Liver (tissue), 9 donors: ENCODE data around the gene VEGFC. TPM values are rescaled to one million over a fixed set of nuclear protein-coding genes. Genes with fewer than 3 reads are reported as not detected.

Experiments used
- DNase-seq: peaks from one replicate; pipeline ENCODE4 v3.0.0-alpha.2; 2017; ENCODE audit warnings: low spot score
- H3K27ac ChIP-seq, 2 donors: one replicate each; pipeline ENCODE4 v1.7.0; 2013; ENCODE audit warnings: inconsistent platforms in 2 of 2, low read length in 2 of 2, control low read depth in 1 of 2, low read depth in 1 of 2, mild to moderate bottlenecking in 1 of 2
- H3K27me3 ChIP-seq, 4 donors: one replicate each; pipeline versions ENCODE4 v1.6.1 to v1.7.0; 2013; ENCODE audit warnings: low read length in 3 of 4, inconsistent platforms in 1 of 4, mild to moderate bottlenecking in 1 of 4, moderate library complexity in 1 of 4; ENCODE audit not compliant: control insufficient read depth in 4 of 4, insufficient read depth in 4 of 4
- H3K36me3 ChIP-seq, 4 donors: one replicate each; pipeline versions ENCODE4 v1.6.1 to v1.7.0; 2013; ENCODE audit warnings: low read length in 3 of 4, mild to moderate bottlenecking in 3 of 4, low read depth in 1 of 4, moderate library complexity in 1 of 4; ENCODE audit not compliant: control insufficient read depth in 4 of 4, insufficient read depth in 3 of 4
- H3K4me1 ChIP-seq, 4 donors: one replicate each; pipeline versions ENCODE4 v1.6.1 to v1.7.0; 2013; ENCODE audit warnings: low read length in 3 of 4, mild to moderate bottlenecking in 3 of 4, moderate library complexity in 1 of 4; ENCODE audit not compliant: control insufficient read depth in 4 of 4, insufficient read depth in 4 of 4
- H3K4me3 ChIP-seq, 3 donors: one replicate each; pipeline versions ENCODE4 v1.6.1 to v1.7.0; 2013; ENCODE audit warnings: low read length in 3 of 3, control low read depth in 1 of 3, low read depth in 1 of 3, mild to moderate bottlenecking in 1 of 3
- H3K9ac ChIP-seq, 2 donors: one replicate each; pipeline ENCODE4 v1.7.0; 2013; ENCODE audit warnings: low read length in 2 of 2, mild to moderate bottlenecking in 2 of 2, moderate library complexity in 2 of 2, control low read depth in 1 of 2, low read depth in 1 of 2
- H3K9me3 ChIP-seq, 4 donors: one replicate each; pipeline versions ENCODE4 v1.6.1 to v1.7.0; 2013; ENCODE audit warnings: low read length in 3 of 4; ENCODE audit not compliant: control insufficient read depth in 4 of 4
- ATF3 ChIP-seq: IDR thresholded peaks from 2 replicates; pipeline ENCODE4 v1.6.1; 2016; ENCODE audit warnings: antibody characterized with exemption
- EGR1 ChIP-seq, 2 donors: IDR thresholded peaks; 2 replicates each; pipeline ENCODE4 v1.6.1; 2016 to 2018; ENCODE audit warnings: antibody characterized with exemption in 2 of 2, low read depth in 2 of 2
- FOXA1 ChIP-seq: IDR thresholded peaks from 2 replicates; pipeline ENCODE4 v1.6.1; 2016; ENCODE audit warnings: antibody characterized with exemption
- FOXA2 ChIP-seq: IDR thresholded peaks from 2 replicates; pipeline ENCODE4 v1.6.1; 2016; ENCODE audit warnings: antibody characterized with exemption
- GABPA ChIP-seq, 2 donors: IDR thresholded peaks in 1 of 2; conservative IDR thresholded peaks in 1 of 2; 2 replicates each; pipeline ENCODE4 v1.6.1; 2016; ENCODE audit warnings: antibody characterized with exemption in 2 of 2, mild to moderate bottlenecking in 1 of 2, moderate library complexity in 1 of 2
- HNF4A ChIP-seq, 2 donors: conservative IDR thresholded peaks; 2 replicates each; pipeline ENCODE4 v1.6.1; 2016; ENCODE audit warnings: antibody characterized with exemption in 2 of 2, mild to moderate bottlenecking in 2 of 2
- HNF4G ChIP-seq: IDR thresholded peaks from 2 replicates; pipeline ENCODE4 v1.6.1; 2016; ENCODE audit warnings: antibody characterized with exemption
- RAD21 ChIP-seq, 2 donors: IDR thresholded peaks; 2 replicates each; pipeline ENCODE4 v1.6.1; 2016; ENCODE audit warnings: antibody characterized with exemption in 2 of 2, mild to moderate bottlenecking in 2 of 2
- REST ChIP-seq: IDR thresholded peaks from 2 replicates; pipeline ENCODE4 v1.6.1; 2016; ENCODE audit warnings: antibody characterized with exemption, mild to moderate bottlenecking
- RXRA ChIP-seq, 2 donors: IDR thresholded peaks; 2 replicates each; pipeline ENCODE4 v1.6.1; 2017 to 2018; ENCODE audit warnings: antibody characterized with exemption in 2 of 2, mild to moderate bottlenecking in 1 of 2
- SP1 ChIP-seq: IDR thresholded peaks from 2 replicates; pipeline ENCODE4 v1.6.1; 2018; ENCODE audit warnings: antibody characterized with exemption, mild to moderate bottlenecking
- TAF1 ChIP-seq: conservative IDR thresholded peaks from 2 replicates; pipeline ENCODE4 v1.6.1; 2016; ENCODE audit warnings: antibody characterized with exemption, mild to moderate bottlenecking
- WGBS: extraction: QIAGEN DNeasy Blood & Tissue Kit; methylation state at CpG from one replicate; pipeline ENCODE4 v1.1.7; 2013; 5-methylcytosine and 5-hydroxymethylcytosine counted together
- polyA plus RNA-seq, 2 donors: library from polyadenylated mRNA; stranded (reverse) in 1 of 2; unstranded in 1 of 2; fragments of 200-250 nt in 1 of 2; fragments of >200 nt in 1 of 2; fragmentation: Nextera tagmentation in 1 of 2; extraction: Ambion mirVana in 1 of 2; gene quantifications; one replicate each; pipeline versions ENCODE4 v1.2.1 to v1.2.3, GENCODE V29; 2013 to 2015
- total RNA-seq, 2 donors: library from RNA; depleted of rRNA; stranded (reverse); fragments of >200 nt; gene quantifications; one replicate each; pipeline ENCODE4 v1.2.3, GENCODE V29; 2014
- TF ChIP-seq, protein P1 (sequence below): fragments of 150-350 bp; IDR thresholded peaks from 2 replicates; pipeline ENCODE4 v1.5.1; 2017; ENCODE audit warnings: improper control_type of control experiment, low read depth, low read length; ENCODE audit not compliant: missing input control
- donor health status: healthy.
- donor health status: healthy.
- donor health status: healthy.
- donor health status: healthy.
- donor health status: healthy.

VEGFC gene
- total and polyA plus RNA-seq, 4 donors, result 0.32 to 1.8 (median 0.95) TPM

- 37% methylated on average over 2 of the region's 2 CpGs for WGBS
- H3K4me3 ChIP-seq, result no peak overlapping the region
- no peaks in the 10 kb centered on the region for H3K4me1 ChIP-seq
- H3K36me3 ChIP-seq, result no peaks in the 10 kb centered on the region
- H3K27me3 ChIP-seq, result no peaks in the 10 kb centered on the region
- no peaks in the 10 kb centered on the region for H3K9me3 ChIP-seq
- no peak overlapping the region for H3K9ac ChIP-seq
- TF ChIP-seq GABPA (IDR thresholded peaks at IDR 0.05 in 1 of 2, conservative IDR thresholded peaks at IDR 0.05 in 1 of 2), result no peak
- no peak for DNase-seq
- H3K27ac ChIP-seq, result no peak overlapping the region
These were observed 150.2 kb downstream of the VEGFC start for GRCh38 chr4:176642472-176642871.

GRCh38 chr4:176641237-176641636, 151.5 kb downstream of the VEGFC start:
- H3K4me3 ChIP-seq, result no peak overlapping the region
- DNase-seq, result no peak
- no peaks in the 10 kb centered on the region for H3K27me3 ChIP-seq
- no peak overlapping the region for H3K27ac ChIP-seq
- H3K4me1 ChIP-seq, result no peaks in the 10 kb centered on the region
- no peaks in the 10 kb centered on the region for H3K36me3 ChIP-seq
- TF ChIP-seq FOXA2 (no peak), FOXA1 (no peak), REST (no peak), TAF1 (no peak), SP1 (no peak), ATF3 (no peak), HNF4A (conservative IDR thresholded peaks at IDR 0.05) (no peak), GABPA (IDR thresholded peaks at IDR 0.05 in 1 of 2, conservative IDR thresholded peaks at IDR 0.05 in 1 of 2) (no peak), RAD21 (IDR thresholded peaks at IDR 0.05) (no peak), RXRA (IDR thresholded peaks at IDR 0.05) (no peak)
- TF ChIP-seq, protein P1, sequence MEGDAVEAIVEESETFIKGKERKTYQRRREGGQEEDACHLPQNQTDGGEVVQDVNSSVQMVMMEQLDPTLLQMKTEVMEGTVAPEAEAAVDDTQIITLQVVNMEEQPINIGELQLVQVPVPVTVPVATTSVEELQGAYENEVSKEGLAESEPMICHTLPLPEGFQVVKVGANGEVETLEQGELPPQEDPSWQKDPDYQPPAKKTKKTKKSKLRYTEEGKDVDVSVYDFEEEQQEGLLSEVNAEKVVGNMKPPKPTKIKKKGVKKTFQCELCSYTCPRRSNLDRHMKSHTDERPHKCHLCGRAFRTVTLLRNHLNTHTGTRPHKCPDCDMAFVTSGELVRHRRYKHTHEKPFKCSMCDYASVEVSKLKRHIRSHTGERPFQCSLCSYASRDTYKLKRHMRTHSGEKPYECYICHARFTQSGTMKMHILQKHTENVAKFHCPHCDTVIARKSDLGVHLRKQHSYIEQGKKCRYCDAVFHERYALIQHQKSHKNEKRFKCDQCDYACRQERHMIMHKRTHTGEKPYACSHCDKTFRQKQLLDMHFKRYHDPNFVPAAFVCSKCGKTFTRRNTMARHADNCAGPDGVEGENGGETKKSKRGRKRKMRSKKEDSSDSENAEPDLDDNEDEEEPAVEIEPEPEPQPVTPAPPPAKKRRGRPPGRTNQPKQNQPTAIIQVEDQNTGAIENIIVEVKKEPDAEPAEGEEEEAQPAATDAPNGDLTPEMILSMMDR, result no peak
- 74% methylated on average over 3 of the region's 3 CpGs for WGBS
- H3K9me3 ChIP-seq, result no peaks in the 10 kb centered on the region
- H3K9ac ChIP-seq, result no peak overlapping the region

GRCh38 chr4:176638992-176639391, 153.7 kb downstream of the VEGFC start:
- Histone ChIP-seq H3K4me3 (no peak overlapping the region), H3K27me3 (no peaks in the 10 kb centered on the region), H3K27ac (no peak overlapping the region), H3K9me3 (no peaks in the 10 kb centered on the region), H3K9ac (no peak overlapping the region), H3K4me1 (no peaks in the 10 kb centered on the region), H3K36me3 (no peaks in the 10 kb centered on the region)
- 83% methylated on average over 2 of the region's 2 CpGs for whole genome bisulfite sequencing
- DNase-seq, result no peak
- no peak for TF ChIP-seq SP1
- no peak for TF ChIP-seq GABPA (IDR thresholded peaks at IDR 0.05 in 1 of 2, conservative IDR thresholded peaks at IDR 0.05 in 1 of 2)
- TF ChIP-seq EGR1 (IDR thresholded peaks at IDR 0.05; ENCODE audit: low read depth in 2 of 2), result no peak
- no peak for TF ChIP-seq HNF4G
- TF ChIP-seq, protein P1, result no peak
- TF ChIP-seq RXRA (IDR thresholded peaks at IDR 0.05), result no peak
- TF ChIP-seq HNF4A (conservative IDR thresholded peaks at IDR 0.05), result no peak
- no peak for TF ChIP-seq FOXA2
- no peak for TF ChIP-seq REST
